Loucy (cell line): ENCODE results near the gene CHIT1.

ENCODE experiments used
- CTCF ChIP-seq: fragments of 200-600 bp; sonication (generic); conservative IDR thresholded peaks from 2 replicates; pipeline ENCODE4 v1.5.1; 2014; ENCODE audit warnings: mild to moderate bottlenecking, antibody characterized with exemption, low read length
- EZH2phosphoT487 ChIP-seq: fragments of 200-600 bp; IDR thresholded peaks from 2 replicates; pipeline ENCODE4 v1.6.1; 2018; ENCODE audit warnings: antibody characterized with exemption, mild to moderate bottlenecking, moderate library complexity, borderline replicate concordance

- TF ChIP-seq CTCF (no peak), EZH2phosphoT487 (no peak)
Observed at GRCh38 chr1:203275656-203276272, 46.3 kb upstream of the CHIT1 start.
